HepG2 (cell line): ENCODE measurements around the gene BPIFA2.

Experiments used
- FOXK1 ChIP-seq: sonication (generic); formaldehyde crosslinking; IDR thresholded peaks from 2 replicates; pipeline ENCODE4 v1.4.0; 2020; ENCODE audit warnings: low read depth, missing genetic modification reagents, borderline replicate concordance
- MYC ChIP-seq: sonication (generic); formaldehyde crosslinking; IDR thresholded peaks from 2 replicates; pipeline ENCODE4 v1.9.0; 2021; ENCODE audit warnings: missing genetic modification reagents, borderline replicate concordance
- ZNF180 ChIP-seq: sonication (generic); formaldehyde crosslinking; IDR thresholded peaks from 2 replicates; pipeline ENCODE4 v1.4.0; 2020; ENCODE audit warnings: low read depth, missing genetic modification reagents, borderline replicate concordance
- TF ChIP-seq, protein P1 (sequence below): sonication (generic); formaldehyde crosslinking; IDR thresholded peaks from 2 replicates; pipeline ENCODE4 v1.8.0; 2022; ENCODE audit warnings: missing genetic modification reagents, mild to moderate bottlenecking, moderate library complexity, borderline replicate concordance
- TF ChIP-seq, protein P2 (sequence below): sonication (generic); formaldehyde crosslinking; IDR thresholded peaks from 2 replicates; pipeline ENCODE4 v1.5.0; 2020; ENCODE audit warnings: mild to moderate bottlenecking, missing genetic modification reagents, moderate library complexity
- TF ChIP-seq, protein P3 (sequence below): sonication (generic); formaldehyde crosslinking; IDR thresholded peaks from 2 replicates; pipeline ENCODE4 v1.5.0; 2020; ENCODE audit warnings: mild to moderate bottlenecking, missing genetic modification reagents
- TF ChIP-seq, protein P4 (sequence below): sonication (generic); formaldehyde crosslinking; IDR thresholded peaks from 2 replicates; pipeline ENCODE4 v1.4.0; 2020; ENCODE audit warnings: missing genetic modification reagents

DNA sequence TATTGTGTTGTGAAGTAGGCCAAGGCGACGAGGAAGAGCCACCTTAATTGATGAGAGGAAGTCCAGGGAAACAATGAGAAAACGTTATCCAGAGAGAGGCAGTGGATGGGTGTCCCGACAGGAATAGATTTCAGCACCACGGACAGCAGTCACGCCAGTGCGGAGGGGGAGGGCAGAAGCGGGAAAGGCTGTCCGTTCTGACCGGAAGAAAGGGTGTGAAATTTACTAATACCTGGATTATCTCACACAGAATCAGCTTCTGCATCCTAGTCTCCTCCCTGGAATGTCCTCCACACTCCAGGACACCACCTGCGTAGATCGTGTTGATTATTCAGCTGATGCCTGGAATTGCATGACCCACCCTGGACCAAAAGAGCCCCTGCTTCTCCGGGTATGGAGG, 41.8 kb downstream of the BPIFA2 start:
- TF ChIP-seq, protein P1, sequence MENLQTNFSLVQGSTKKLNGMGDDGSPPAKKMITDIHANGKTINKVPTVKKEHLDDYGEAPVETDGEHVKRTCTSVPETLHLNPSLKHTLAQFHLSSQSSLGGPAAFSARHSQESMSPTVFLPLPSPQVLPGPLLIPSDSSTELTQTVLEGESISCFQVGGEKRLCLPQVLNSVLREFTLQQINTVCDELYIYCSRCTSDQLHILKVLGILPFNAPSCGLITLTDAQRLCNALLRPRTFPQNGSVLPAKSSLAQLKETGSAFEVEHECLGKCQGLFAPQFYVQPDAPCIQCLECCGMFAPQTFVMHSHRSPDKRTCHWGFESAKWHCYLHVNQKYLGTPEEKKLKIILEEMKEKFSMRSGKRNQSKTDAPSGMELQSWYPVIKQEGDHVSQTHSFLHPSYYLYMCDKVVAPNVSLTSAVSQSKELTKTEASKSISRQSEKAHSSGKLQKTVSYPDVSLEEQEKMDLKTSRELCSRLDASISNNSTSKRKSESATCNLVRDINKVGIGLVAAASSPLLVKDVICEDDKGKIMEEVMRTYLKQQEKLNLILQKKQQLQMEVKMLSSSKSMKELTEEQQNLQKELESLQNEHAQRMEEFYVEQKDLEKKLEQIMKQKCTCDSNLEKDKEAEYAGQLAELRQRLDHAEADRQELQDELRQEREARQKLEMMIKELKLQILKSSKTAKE (CRISPR knock-in tag), result peak; percentile 71; the same call in 1 of the 2 replicates
- TF ChIP-seq, protein P2, sequence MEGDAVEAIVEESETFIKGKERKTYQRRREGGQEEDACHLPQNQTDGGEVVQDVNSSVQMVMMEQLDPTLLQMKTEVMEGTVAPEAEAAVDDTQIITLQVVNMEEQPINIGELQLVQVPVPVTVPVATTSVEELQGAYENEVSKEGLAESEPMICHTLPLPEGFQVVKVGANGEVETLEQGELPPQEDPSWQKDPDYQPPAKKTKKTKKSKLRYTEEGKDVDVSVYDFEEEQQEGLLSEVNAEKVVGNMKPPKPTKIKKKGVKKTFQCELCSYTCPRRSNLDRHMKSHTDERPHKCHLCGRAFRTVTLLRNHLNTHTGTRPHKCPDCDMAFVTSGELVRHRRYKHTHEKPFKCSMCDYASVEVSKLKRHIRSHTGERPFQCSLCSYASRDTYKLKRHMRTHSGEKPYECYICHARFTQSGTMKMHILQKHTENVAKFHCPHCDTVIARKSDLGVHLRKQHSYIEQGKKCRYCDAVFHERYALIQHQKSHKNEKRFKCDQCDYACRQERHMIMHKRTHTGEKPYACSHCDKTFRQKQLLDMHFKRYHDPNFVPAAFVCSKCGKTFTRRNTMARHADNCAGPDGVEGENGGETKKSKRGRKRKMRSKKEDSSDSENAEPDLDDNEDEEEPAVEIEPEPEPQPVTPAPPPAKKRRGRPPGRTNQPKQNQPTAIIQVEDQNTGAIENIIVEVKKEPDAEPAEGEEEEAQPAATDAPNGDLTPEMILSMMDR (CRISPR knock-in tag), result no peak; the same call in 1 of the 2 replicates
- TF ChIP-seq, protein P3, sequence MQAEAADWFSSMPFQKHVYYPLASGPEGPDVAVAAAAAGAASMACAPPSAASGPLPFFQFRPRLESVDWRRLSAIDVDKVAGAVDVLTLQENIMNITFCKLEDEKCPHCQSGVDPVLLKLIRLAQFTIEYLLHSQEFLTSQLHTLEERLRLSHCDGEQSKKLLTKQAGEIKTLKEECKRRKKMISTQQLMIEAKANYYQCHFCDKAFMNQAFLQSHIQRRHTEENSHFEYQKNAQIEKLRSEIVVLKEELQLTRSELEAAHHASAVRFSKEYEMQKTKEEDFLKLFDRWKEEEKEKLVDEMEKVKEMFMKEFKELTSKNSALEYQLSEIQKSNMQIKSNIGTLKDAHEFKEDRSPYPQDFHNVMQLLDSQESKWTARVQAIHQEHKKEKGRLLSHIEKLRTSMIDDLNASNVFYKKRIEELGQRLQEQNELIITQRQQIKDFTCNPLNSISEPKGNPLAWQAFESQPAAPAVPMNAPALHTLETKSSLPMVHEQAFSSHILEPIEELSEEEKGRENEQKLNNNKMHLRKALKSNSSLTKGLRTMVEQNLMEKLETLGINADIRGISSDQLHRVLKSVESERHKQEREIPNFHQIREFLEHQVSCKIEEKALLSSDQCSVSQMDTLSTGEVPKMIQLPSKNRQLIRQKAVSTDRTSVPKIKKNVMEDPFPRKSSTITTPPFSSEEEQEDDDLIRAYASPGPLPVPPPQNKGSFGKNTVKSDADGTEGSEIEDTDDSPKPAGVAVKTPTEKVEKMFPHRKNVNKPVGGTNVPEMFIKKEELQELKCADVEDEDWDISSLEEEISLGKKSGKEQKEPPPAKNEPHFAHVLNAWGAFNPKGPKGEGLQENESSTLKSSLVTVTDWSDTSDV, result peak; percentile 80; the same call in 1 of the 2 replicates
- peak; percentile 63; the same call in 1 of the 2 replicates for TF ChIP-seq MYC (CRISPR knock-in tag)
- TF ChIP-seq, protein P4, sequence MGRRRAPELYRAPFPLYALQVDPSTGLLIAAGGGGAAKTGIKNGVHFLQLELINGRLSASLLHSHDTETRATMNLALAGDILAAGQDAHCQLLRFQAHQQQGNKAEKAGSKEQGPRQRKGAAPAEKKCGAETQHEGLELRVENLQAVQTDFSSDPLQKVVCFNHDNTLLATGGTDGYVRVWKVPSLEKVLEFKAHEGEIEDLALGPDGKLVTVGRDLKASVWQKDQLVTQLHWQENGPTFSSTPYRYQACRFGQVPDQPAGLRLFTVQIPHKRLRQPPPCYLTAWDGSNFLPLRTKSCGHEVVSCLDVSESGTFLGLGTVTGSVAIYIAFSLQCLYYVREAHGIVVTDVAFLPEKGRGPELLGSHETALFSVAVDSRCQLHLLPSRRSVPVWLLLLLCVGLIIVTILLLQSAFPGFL, result no peak
- no peak for TF ChIP-seq ZNF180 (CRISPR knock-in tag)
- TF ChIP-seq FOXK1 (CRISPR knock-in tag), result peak; percentile 94; the same call in 1 of the 2 replicates
